SJSA1 (cell line): Measurements from ENCODE around the gene ETFB. TPM values are rescaled to one million over a fixed set of nuclear protein-coding genes. Genes with fewer than 3 reads are reported as not detected.

ENCODE experiments used
- DNase-seq, 2 experiments: peaks; one replicate each; pipeline ENCODE4 v3.0.0-alpha.2; 2015 to 2020; ENCODE audit warnings: low spot score in 2 of 2, low read depth in 1 of 2
- H3K27ac ChIP-seq: fragments of 250-450 bp; sonication (Bioruptor Pico); 2 replicates; pipeline ENCODE4 v1.5.1; 2020; ENCODE audit warnings: mild to moderate bottlenecking, moderate library complexity
- H3K27me3 ChIP-seq: fragments of 250-450 bp; sonication (Bioruptor Pico); replicated peaks from 2 replicates; pipeline ENCODE4 v1.5.1; 2020; ENCODE audit warnings: mild to moderate bottlenecking, moderate library complexity
- H3K36me3 ChIP-seq: fragments of 250-450 bp; sonication (Bioruptor Pico); 2 replicates; pipeline ENCODE4 v1.5.1; 2020; ENCODE audit warnings: mild to moderate bottlenecking
- H3K4me1 ChIP-seq: fragments of 250-450 bp; sonication (Bioruptor Pico); replicated peaks from 2 replicates; pipeline ENCODE4 v1.6.1; 2021; ENCODE audit warnings: mild to moderate bottlenecking
- H3K4me3 ChIP-seq: fragments of 250-450 bp; sonication (Bioruptor Pico); 2 replicates; pipeline ENCODE4 v1.5.1; 2020; ENCODE audit warnings: mild to moderate bottlenecking
- H3K9me3 ChIP-seq: fragments of 250-450 bp; sonication (Bioruptor Pico); replicated peaks from 2 replicates; pipeline ENCODE4 v1.5.1; 2020; ENCODE audit warnings: mild to moderate bottlenecking
- total RNA-seq: library from RNA; depleted of rRNA; stranded (reverse); fragments of >200 nt; shearing (Covaris generic); gene quantifications from 2 replicates; pipeline ENCODE4 v1.2.3, GENCODE V29; 2014

Gene ETFB
- total RNA-seq, 1 experiment from 2014 or later = 91.4 TPM

- H3K4me3 ChIP-seq = no peak overlapping the region
- no peak for DNase-seq
- no peaks in the 10 kb centered on the region for H3K36me3 ChIP-seq
- H3K4me1 ChIP-seq = no peaks in the 10 kb centered on the region
- H3K27ac ChIP-seq = no peak overlapping the region
- no peaks in the 10 kb centered on the region for H3K9me3 ChIP-seq
- no peaks in the 10 kb centered on the region for H3K27me3 ChIP-seq
Observed at GRCh38 chr19:51320280-51320657, 45.9 kb downstream of the ETFB start.

- H3K9me3 ChIP-seq = no peaks in the 10 kb centered on the region
- no peaks in the 10 kb centered on the region for H3K27me3 ChIP-seq
- no peak overlapping the region for H3K27ac ChIP-seq
- DNase-seq = no peak
- no peaks in the 10 kb centered on the region for H3K4me1 ChIP-seq
- H3K36me3 ChIP-seq = no peaks in the 10 kb centered on the region
- H3K4me3 ChIP-seq = no peak overlapping the region
Observed at GRCh38 chr19:51319649-51320279, 46.4 kb downstream of the ETFB start.

- no peaks in the 10 kb centered on the region for H3K36me3 ChIP-seq
- no peak overlapping the region for H3K4me3 ChIP-seq
- no peaks in the 10 kb centered on the region for H3K27me3 ChIP-seq
- H3K4me1 ChIP-seq = no peaks in the 10 kb centered on the region
- no peak overlapping the region for H3K27ac ChIP-seq
- DNase-seq = no peak
- no peaks in the 10 kb centered on the region for H3K9me3 ChIP-seq
Observed at GRCh38 chr19:51318687-51319648, 47.2 kb downstream of the ETFB start.

GRCh38 chr19:51317968-51318367, 48.2 kb downstream of the ETFB start:
- no peaks in the 10 kb centered on the region for H3K9me3 ChIP-seq
- H3K27me3 ChIP-seq = no peaks in the 10 kb centered on the region
- no peak for DNase-seq
- no peaks in the 10 kb centered on the region for H3K36me3 ChIP-seq
- H3K27ac ChIP-seq = no peak overlapping the region
- no peak overlapping the region for H3K4me3 ChIP-seq
- H3K4me1 ChIP-seq = no peaks in the 10 kb centered on the region

GRCh38 chr19:51317376-51317775, 48.8 kb downstream of the ETFB start:
- Histone ChIP-seq H3K36me3 (no peaks in the 10 kb centered on the region), H3K4me3 (no peak overlapping the region), H3K9me3 (no peaks in the 10 kb centered on the region), H3K27me3 (no peaks in the 10 kb centered on the region), H3K27ac (no peak overlapping the region), H3K4me1 (no peaks in the 10 kb centered on the region)
- DNase-seq = no peak

- Histone ChIP-seq H3K27me3 (no peaks in the 10 kb centered on the region), H3K4me1 (no peaks in the 10 kb centered on the region), H3K36me3 (no peaks in the 10 kb centered on the region), H3K27ac (no peak overlapping the region), H3K9me3 (no peaks in the 10 kb centered on the region), H3K4me3 (no peak overlapping the region)
- no peak for DNase-seq
Observed at GRCh38 chr19:51316688-51317087, 49.5 kb downstream of the ETFB start.

- no peak for DNase-seq
- 0 out of 2 replicates have a peak, but pooled peaks cover 3% of the 10 kb centered on the region for H3K27me3 ChIP-seq
- H3K36me3 ChIP-seq = no peaks in the 10 kb centered on the region
- H3K4me3 ChIP-seq = no peak within 1 kb of the TSS
- no peak within 1 kb of the TSS for H3K27ac ChIP-seq
- no peaks in the 10 kb centered on the region for H3K4me1 ChIP-seq
- H3K9me3 ChIP-seq = no peaks in the 10 kb centered on the region; the same call in 1 of the 2 replicates
Observed at GRCh38 chr19:51311351-51312257, 54.6 kb downstream of the ETFB start, which contains the start of gene IGLON5. Gene IGLON5, plus strand, starts transcription at chr19:51311644. Its CDS starts 204 bp downstream, at chr19:51311848.

- 0 out of 2 replicates have a peak, but pooled peaks cover 3% of the 10 kb centered on the region for H3K27me3 ChIP-seq
- no peaks in the 10 kb centered on the region; the same call in 1 of the 2 replicates for H3K9me3 ChIP-seq
- H3K36me3 ChIP-seq = no peaks in the 10 kb centered on the region
- no peak for DNase-seq
- no peak overlapping the region for H3K4me3 ChIP-seq
- no peaks in the 10 kb centered on the region for H3K4me1 ChIP-seq
- no peak overlapping the region for H3K27ac ChIP-seq
Observed at GRCh38 chr19:51305479-51305878, 60.7 kb downstream of the ETFB start.

- Histone ChIP-seq H3K27ac (no peak overlapping the region), H3K27me3 (0 out of 2 replicates have a peak, but pooled peaks cover 9% of the 10 kb centered on the region), H3K4me3 (no peak overlapping the region), H3K9me3 (no peaks in the 10 kb centered on the region), H3K36me3 (no peaks in the 10 kb centered on the region), H3K4me1 (no peaks in the 10 kb centered on the region)
- no peak for DNase-seq
Observed at GRCh38 chr19:51301266-51301665, 64.9 kb downstream of the ETFB start.

GRCh38 chr19:51297406-51297805, 68.8 kb downstream of the ETFB start:
- Histone ChIP-seq H3K27me3 (peaks cover 14% of the 10 kb centered on the region; the same call in 1 of the 2 replicates), H3K36me3 (no peaks in the 10 kb centered on the region), H3K9me3 (no peaks in the 10 kb centered on the region), H3K4me1 (no peaks in the 10 kb centered on the region), H3K4me3 (no peak overlapping the region), H3K27ac (no peak overlapping the region)
- DNase-seq = no peak

GRCh38 chr19:51296336-51297093, 69.7 kb downstream of the ETFB start:
- no peak for DNase-seq
- H3K27ac ChIP-seq = no peak overlapping the region
- no peak overlapping the region for H3K4me3 ChIP-seq
- H3K4me1 ChIP-seq = no peaks in the 10 kb centered on the region
- H3K9me3 ChIP-seq = no peaks in the 10 kb centered on the region
- H3K36me3 ChIP-seq = no peaks in the 10 kb centered on the region
- peaks cover 14% of the 10 kb centered on the region; the same call in 1 of the 2 replicates for H3K27me3 ChIP-seq

GRCh38 chr19:51295382-51296126, 70.6 kb downstream of the ETFB start:
- peaks cover 14% of the 10 kb centered on the region; the same call in 1 of the 2 replicates for H3K27me3 ChIP-seq

More at GRCh38 chr19:51295382-51296126, 70.6 kb downstream of the ETFB start:
- Histone ChIP-seq H3K36me3 (no peaks in the 10 kb centered on the region), H3K4me3 (no peak overlapping the region), H3K4me1 (no peaks in the 10 kb centered on the region), H3K9me3 (no peaks in the 10 kb centered on the region), H3K27ac (no peak overlapping the region)
- no peak for DNase-seq
